Measurements from ENCODE around the gene CPNE8. TPM values are rescaled to one million over a fixed set of nuclear protein-coding genes. Genes with fewer than 3 reads are reported as not detected.

Gene CPNE8
- total RNA-seq (1.6 and 1.8 TPM in 2 replicates), polyA plus RNA-seq (1.5 and 1.7 TPM in 2 replicates), polyA minus RNA-seq (0.86 and 1.4 TPM in 2 replicates)
- 2.5 TPM for total RNA-seq (2013)

- Histone ChIP-seq H3K9me3 (ENCODE audit: control extremely low read depth in 1 of 3, control insufficient read depth in 2 of 3, insufficient read depth in 1 of 3, low read length in 2 of 3) (no peaks in the 10 kb centered on the region), H3K4me1 (ENCODE audit: control insufficient read depth in 2 of 2, insufficient read depth in 2 of 2, low read length in 2 of 2) (peaks cover 5 to 7% of the 10 kb centered on the region in 2 donors), H3K36me3 (replicated peaks in 1 of 2; ENCODE audit: control extremely low read depth in 1 of 2, control insufficient read depth in 1 of 2, extremely low read depth in 1 of 2, insufficient read depth in 2 of 2, low read length in 1 of 2) (no peaks in the 10 kb centered on the region), H3K79me2 (ENCODE audit: control insufficient read depth, insufficient read depth, low read length) (no peaks in the 10 kb centered on the region), H3K9ac (ENCODE audit: low read length) (peak within 1 kb of the TSS; percentile 78), H3K27me3 (replicated peaks in 1 of 4; ENCODE audit: control extremely low read depth in 1 of 4, control insufficient read depth in 3 of 4, insufficient read depth in 4 of 4, low read length in 3 of 4) (peaks cover 0 to 7% (median 2%) of the 10 kb centered on the region in 4 experiments), H4K20me1 (ENCODE audit: control insufficient read depth, insufficient read depth, low read length, poor library complexity, severe bottlenecking) (no peaks in the 10 kb centered on the region), H2AFZ (ENCODE audit: insufficient read depth, low read depth, low read length, poor library complexity, severe bottlenecking) (peak within 1 kb of the TSS; percentile 86), H3K4me3 (ENCODE audit: control extremely low read depth in 1 of 5, extremely low read depth in 1 of 5, insufficient read depth in 1 of 5, low read depth in 2 of 5, low read length in 4 of 5) (peak within 1 kb of the TSS; percentile 57 to 73 (median 70)), H3K4me2 (replicated peaks; ENCODE audit: low read depth, low read length, poor library complexity, severe bottlenecking) (peak within 1 kb of the TSS; percentile 87), H3K27ac (ENCODE audit: low read length in 2 of 2) (peak within 1 kb of the TSS; percentile 21 to 57)
- peaks cover 27% of the 10 kb centered on the region for H3K27me3 Mint-ChIP-seq
- H3K27ac Mint-ChIP-seq: peak within 1 kb of the TSS; percentile 41
- H3K4me3 Mint-ChIP-seq: peak within 1 kb of the TSS; percentile 85
- peak; percentile 48 for ATAC-seq (ENCODE audit: low read depth)
- WGBS (ENCODE audit: insufficient coverage): under 1% methylated on average over 48 of the region's 54 CpGs
- peaks cover 20% of the 10 kb centered on the region for H3K4me1 Mint-ChIP-seq
- no peaks in the 10 kb centered on the region for H3K9me3 Mint-ChIP-seq (ENCODE audit: insufficient read depth)
- intact Hi-C loops (cut with micrococcal nuclease): no loop called here
- ChIA-PET CTCF (interaction anchor here (1.1 to 2.5 kb wide), 3 partner anchors 10 to 367 kb away, joined by 4 to 6 read pairs (median 5); no protein-coding TSS in a partner anchor), POLR2A (no interaction called here)
- peak; percentile 48 for DNase-seq
- TF ChIP-seq EZH2 (IDR thresholded peaks at IDR 0.05; ENCODE audit: borderline replicate concordance, insufficient read depth, low read depth, low read length, poor library complexity, severe bottlenecking) (no peak), CTCF (IDR thresholded peaks at IDR 0.05) (no peak)
Observed at GRCh38 chr12:38905480-38906351, at the start of gene CPNE8. TSS of gene CPNE8 (minus strand) at chr12:38905591. CDS start at chr12:38905534, 57 bp downstream.

All from B cell (primary cell).